ENCODE results near the gene PTPRD.

DNA sequence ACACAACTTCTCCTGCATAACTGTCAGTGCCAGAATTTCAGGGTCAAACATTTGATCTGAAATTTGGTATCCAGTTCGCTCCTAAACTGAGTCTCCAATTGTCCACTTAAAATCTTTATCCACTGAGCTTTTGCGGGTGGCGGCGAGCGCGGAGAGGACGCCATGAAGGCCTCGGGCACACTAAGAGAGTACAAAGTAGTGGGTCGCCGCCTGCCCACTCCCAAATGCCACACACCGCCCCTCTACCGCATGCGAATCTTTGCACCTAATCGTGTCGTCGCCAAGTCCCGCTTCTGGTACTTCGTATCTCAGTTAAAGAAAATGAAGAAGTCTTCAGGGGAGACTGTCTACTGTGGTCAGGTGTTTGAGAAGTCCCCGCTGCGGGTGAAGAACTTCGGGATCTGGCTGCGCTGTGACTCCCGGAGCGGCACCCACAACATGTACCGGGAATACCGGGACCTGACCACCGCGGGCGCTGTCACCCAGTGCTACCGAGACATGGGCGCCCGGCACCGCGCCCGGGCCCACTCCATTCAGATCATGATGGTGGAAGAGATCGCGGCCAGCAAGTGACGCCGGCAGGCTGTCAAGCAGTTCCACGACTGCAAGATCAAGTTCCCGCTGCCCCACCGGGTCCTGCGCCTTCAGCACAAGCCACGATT is 1899.5 kb downstream of the PTPRD start:
- TF ChIP-seq, protein P1, sequence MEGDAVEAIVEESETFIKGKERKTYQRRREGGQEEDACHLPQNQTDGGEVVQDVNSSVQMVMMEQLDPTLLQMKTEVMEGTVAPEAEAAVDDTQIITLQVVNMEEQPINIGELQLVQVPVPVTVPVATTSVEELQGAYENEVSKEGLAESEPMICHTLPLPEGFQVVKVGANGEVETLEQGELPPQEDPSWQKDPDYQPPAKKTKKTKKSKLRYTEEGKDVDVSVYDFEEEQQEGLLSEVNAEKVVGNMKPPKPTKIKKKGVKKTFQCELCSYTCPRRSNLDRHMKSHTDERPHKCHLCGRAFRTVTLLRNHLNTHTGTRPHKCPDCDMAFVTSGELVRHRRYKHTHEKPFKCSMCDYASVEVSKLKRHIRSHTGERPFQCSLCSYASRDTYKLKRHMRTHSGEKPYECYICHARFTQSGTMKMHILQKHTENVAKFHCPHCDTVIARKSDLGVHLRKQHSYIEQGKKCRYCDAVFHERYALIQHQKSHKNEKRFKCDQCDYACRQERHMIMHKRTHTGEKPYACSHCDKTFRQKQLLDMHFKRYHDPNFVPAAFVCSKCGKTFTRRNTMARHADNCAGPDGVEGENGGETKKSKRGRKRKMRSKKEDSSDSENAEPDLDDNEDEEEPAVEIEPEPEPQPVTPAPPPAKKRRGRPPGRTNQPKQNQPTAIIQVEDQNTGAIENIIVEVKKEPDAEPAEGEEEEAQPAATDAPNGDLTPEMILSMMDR (IDR thresholded peaks at IDR 0.05 in 4 of 5, conservative IDR thresholded peaks at IDR 0.05 in 1 of 5): no peak
- TF ChIP-seq POLR2A (IDR thresholded peaks at IDR 0.05): no peak
